Body of pancreas (tissue), 2 donors: ENCODE data around the gene ZNF20. TPM values are rescaled to one million over a fixed set of nuclear protein-coding genes. Genes with fewer than 3 reads are reported as not detected.

Experiments
- small RNA-seq: library from RNA; depleted of rRNA; stranded (forward); fragments of <200 nt; gene quantifications from one replicate; pipeline ENCODE3, GENCODE V24; 2016
- total RNA-seq, 2 donors: library from RNA; depleted of rRNA; stranded (reverse); fragments of >200 nt; gene quantifications; one replicate each; pipeline ENCODE4 v1.1.0, GENCODE V29; 2016

Gene ZNF20
- total RNA-seq, 2 donors from 2014 or later: 0.66 to 4.9 TPM

Small RNA genes lying within 50 kb of the gene (small RNA-seq; reads per million reads assigned to genes)
- not detected for gene RF00019
- not detected for gene RNA5SP467

Other genes with a start within 250 kb of the ZNF20 start
- 10 to 100 TPM; 16.3 to 26.4 TPM for gene ZNF700, start 215.2 kb downstream of the ZNF20 start, total RNA-seq
- gene ZNF763, start 175.3 kb downstream of the ZNF20 start, total RNA-seq: 1 to 10 TPM in 1 of 2 donors, under 1 TPM in 1; 0.66 to 2.9 TPM
- gene ZNF433, start 104.7 kb downstream of the ZNF20 start, total RNA-seq: 1 to 10 TPM; 9.1 to 9.2 TPM
- gene ZNF878, start 87.4 kb downstream of the ZNF20 start, total RNA-seq: 1 to 10 TPM in 1 of 2 donors, under 1 TPM in 1; 0.26 to 4.0 TPM
- 1 to 10 TPM; 4.3 to 6.0 TPM for gene ZNF844, start 75.6 kb downstream of the ZNF20 start, total RNA-seq
- 1 to 10 TPM; 2.3 to 2.9 TPM for gene ZNF625, start 16.4 kb upstream of the ZNF20 start, total RNA-seq
- 1 to 10 TPM; 3.4 to 4.0 TPM for gene ZNF136, start 22.7 kb upstream of the ZNF20 start, total RNA-seq
- gene ZNF44, start 154.5 kb upstream of the ZNF20 start, total RNA-seq: 10 to 100 TPM in 1 of 2 donors, 1 to 10 TPM in 1; 8.8 to 10.5 TPM
- gene ZNF563, start 193.3 kb upstream of the ZNF20 start, total RNA-seq: 1 to 10 TPM in 1 of 2 donors, under 1 TPM in 1; 0.99 to 6.0 TPM
- gene ZNF442, start 225.3 kb upstream of the ZNF20 start, total RNA-seq: 1 to 10 TPM in 1 of 2 donors, under 1 TPM in 1; 0.66 to 2.9 TPM